Stimulated activated CD8-positive, alpha-beta memory T cell treated with anti-CD3 and anti-CD28 coated beads, Interleukin-7, amount 100 ng/mL, for 48 hours (primary cell): Measurements from ENCODE around the gene PLSCR2.
"Not testable (repeated sequence)": the region's sequence is repeated elsewhere in the genome, so short reads cannot be mapped to it uniquely, and the experiment has no call there.

Experiments used
- DNase-seq, 2 donors: peaks; one replicate each; pipeline ENCODE4 v3.0.0-alpha.2; 2020; ENCODE audit warnings: low read depth in 1 of 2; ENCODE audit errors: extremely low read depth in 1 of 2

PLSCR2 gene

GRCh38 chr3:146469150-146470017 lies at the start of gene PLSCR2:
TSS of gene PLSCR2 (minus strand) at chr3:146469561. CDS start at chr3:146459904, 9,657 bp downstream.
- peak; percentile 40 to 47 for DNase-seq

- DNase-seq, result no peak
Observed at GRCh38 chr3:146517684-146518435, 48.5 kb upstream of the PLSCR2 start.

- DNase-seq, result no peak
Observed at GRCh38 chr3:146513386-146514051, 44.2 kb upstream of the PLSCR2 start.

GRCh38 chr3:146511402-146512134 lies 42.2 kb upstream of the PLSCR2 start:
- DNase-seq, result no peak

- no peak for DNase-seq
Observed at GRCh38 chr3:146507331-146508120, 38.2 kb upstream of the PLSCR2 start.

GRCh38 chr3:146505516-146505915 lies 36.2 kb upstream of the PLSCR2 start:
- no peak for DNase-seq

GRCh38 chr3:146504498-146505197 lies 35.3 kb upstream of the PLSCR2 start:
- DNase-seq, result no peak

- peak in 1 of 2 donors; percentile 13 for DNase-seq
Observed at GRCh38 chr3:146503461-146504202, 34.3 kb upstream of the PLSCR2 start.

- no peak for DNase-seq
Observed at GRCh38 chr3:146502887-146503460, 33.6 kb upstream of the PLSCR2 start.

- DNase-seq, result no peak
Observed at GRCh38 chr3:146501752-146502151, 32.4 kb upstream of the PLSCR2 start.

- DNase-seq, result no peak
Observed at GRCh38 chr3:146499701-146500100, 30.3 kb upstream of the PLSCR2 start.

- peak in 1 of 2 donors; percentile 36 for DNase-seq
Observed at GRCh38 chr3:146498002-146498736, 28.8 kb upstream of the PLSCR2 start.

GRCh38 chr3:146497145-146497843 lies 27.9 kb upstream of the PLSCR2 start:
- DNase-seq, result not testable (repeated sequence)

GRCh38 chr3:146496726-146497125 lies 27.4 kb upstream of the PLSCR2 start:
- no peak for DNase-seq

GRCh38 chr3:146496251-146496650 lies 26.9 kb upstream of the PLSCR2 start:
- no peak for DNase-seq

- no peak for DNase-seq
Observed at GRCh38 chr3:146493761-146494160, 24.4 kb upstream of the PLSCR2 start.

GRCh38 chr3:146493221-146493620 lies 23.9 kb upstream of the PLSCR2 start:
- DNase-seq, result no peak
